ENCODE measurements around the gene TMEM14B. TPM values are rescaled to one million over a fixed set of nuclear protein-coding genes. Genes with fewer than 3 reads are reported as not detected.
A peak's percentile ranks its signal among the peaks of the same experiment; 100 is the strongest.

The TMEM14B gene
- total and polyA plus RNA-seq, 9 of the 15 experiments (the other 6 are each of a cell fraction or from before 2014, with no cell fraction given): 174 to 862 (median 263) TPM

GRCh38 chr6:10778230-10778629, 30.6 kb downstream of the TMEM14B start:
- intact Hi-C loops (cut with micrococcal nuclease) (no loop called here), in situ Hi-C loops (cut with MboI) (no loop called here)
- POLR2A ChIA-PET: no interaction called here
- DNase-seq (ENCODE audit: extremely low read depth in 1 of 4, low spot score in 3 of 4) (no peak), ATAC-seq (no peak), FAIRE-seq (no peak)
- BruUV-seq (replicated peaks): no TSS peak
- no peak overlapping the region for H3K27ac ChIP-seq (ENCODE audit: extremely low read depth, low read depth, low read length)
- WGBS (ENCODE audit: insufficient coverage, low coverage, missing lambda C conversion rate): 67% methylated on average over 3 of the region's 3 CpGs
- H3K4me2 ChIP-seq (ENCODE audit: insufficient read depth, low read length): no peak overlapping the region
- H3K9ac ChIP-seq (ENCODE audit: insufficient read depth in 1 of 2, low read depth in 2 of 2, low read length in 2 of 2): no peak overlapping the region
- CTCF ChIA-PET (ENCODE audit: low intra/inter-chr PET ratio): no interaction called here
- H2AFZ ChIP-seq (ENCODE audit: low read depth, low read length): no peak overlapping the region
- H3K4me1 ChIP-seq (replicated peaks in 1 of 2; ENCODE audit: control insufficient read depth in 2 of 2, insufficient read depth in 2 of 2, low read length in 2 of 2): no peaks in the 10 kb centered on the region
- no peaks in the 10 kb centered on the region for H3K79me2 ChIP-seq (ENCODE audit: control insufficient read depth, insufficient read depth, low read length)
- no peaks in the 10 kb centered on the region for H3K27me3 ChIP-seq (ENCODE audit: control insufficient read depth in 2 of 2, insufficient read depth in 2 of 2, low read length in 2 of 2)
- no peaks in the 10 kb centered on the region for H3K9me3 ChIP-seq (replicated peaks; ENCODE audit: control insufficient read depth, insufficient read depth, low read depth, low read length)
- no peaks in the 10 kb centered on the region for H4K20me1 ChIP-seq (replicated peaks; ENCODE audit: control insufficient read depth, insufficient read depth, low read length)
- no peak for TF ChIP-seq ZBTB43 (CRISPR knock-in tag; IDR thresholded peaks at IDR 0.05)
- TF ChIP-seq ZNF316 (IDR thresholded peaks at IDR 0.05): peak; percentile 54
- 0 out of 2 replicates have a peak, but pooled peaks have one; percentile 16 for TF ChIP-seq C11orf30 (IDR thresholded peaks at IDR 0.05; ENCODE audit: low read depth)
- no peak for TF ChIP-seq PRMT5 (CRISPR knock-in tag; IDR thresholded peaks at IDR 0.05)
- peaks cover 29% of the 10 kb centered on the region for H3K36me3 ChIP-seq (ENCODE audit: control insufficient read depth, insufficient read depth, low read length)
- no peaks in the 10 kb centered on the region for H3K9me1 ChIP-seq (ENCODE audit: control insufficient read depth, insufficient read depth, low read length)
- no peak overlapping the region for H3K4me3 ChIP-seq

GRCh38 chr6:10779076-10779475, 31.5 kb downstream of the TMEM14B start:
- FAIRE-seq (no peak), ATAC-seq (no peak), DNase-seq (ENCODE audit: extremely low read depth in 1 of 4, low spot score in 3 of 4) (no peak)
- no peak for TF ChIP-seq MED1 (CRISPR knock-in tag; IDR thresholded peaks at IDR 0.05; ENCODE audit: borderline replicate concordance)
- Histone ChIP-seq H3K9me3 (replicated peaks; ENCODE audit: control insufficient read depth, insufficient read depth, low read depth, low read length) (no peaks in the 10 kb centered on the region), H2AFZ (ENCODE audit: low read depth, low read length) (no peak overlapping the region), H4K20me1 (replicated peaks; ENCODE audit: control insufficient read depth, insufficient read depth, low read length) (no peaks in the 10 kb centered on the region), H3K79me2 (ENCODE audit: control insufficient read depth, insufficient read depth, low read length) (no peaks in the 10 kb centered on the region), H3K27ac (ENCODE audit: extremely low read depth, low read depth, low read length) (no peak overlapping the region), H3K9ac (ENCODE audit: insufficient read depth in 1 of 2, low read depth in 2 of 2, low read length in 2 of 2) (no peak overlapping the region), H3K9me1 (ENCODE audit: control insufficient read depth, insufficient read depth, low read length) (no peaks in the 10 kb centered on the region), H3K4me2 (ENCODE audit: insufficient read depth, low read length) (no peak overlapping the region), H3K36me3 (ENCODE audit: control insufficient read depth, insufficient read depth, low read length) (peaks cover 31% of the 10 kb centered on the region), H3K27me3 (ENCODE audit: control insufficient read depth in 2 of 2, insufficient read depth in 2 of 2, low read length in 2 of 2) (no peaks in the 10 kb centered on the region), H3K4me3 (no peak overlapping the region), H3K4me1 (replicated peaks in 1 of 2; ENCODE audit: control insufficient read depth in 2 of 2, insufficient read depth in 2 of 2, low read length in 2 of 2) (no peaks in the 10 kb centered on the region)
- in situ Hi-C loops (cut with MboI) (no loop called here), intact Hi-C loops (cut with micrococcal nuclease) (no loop called here)
- ChIA-PET CTCF (ENCODE audit: low intra/inter-chr PET ratio) (no interaction called here), POLR2A (no interaction called here)
- WGBS (ENCODE audit: insufficient coverage, low coverage, missing lambda C conversion rate): 96% methylated on average over 7 of the region's 8 CpGs
- BruUV-seq (replicated peaks): no TSS peak
